GM21390 (cell line): Measurements from ENCODE around the gene BBS10.
"Not testable (repeated sequence)": the region's sequence is repeated elsewhere in the genome, so short reads cannot be mapped to it uniquely, and the experiment has no call there.

Experiments
- ATAC-seq: cut with Tn5 transposase; IDR thresholded peaks from one replicate; pipeline ENCODE4 v1.9.1; 2021; ENCODE audit not compliant: unreplicated experiment

BBS10 gene

DNA sequence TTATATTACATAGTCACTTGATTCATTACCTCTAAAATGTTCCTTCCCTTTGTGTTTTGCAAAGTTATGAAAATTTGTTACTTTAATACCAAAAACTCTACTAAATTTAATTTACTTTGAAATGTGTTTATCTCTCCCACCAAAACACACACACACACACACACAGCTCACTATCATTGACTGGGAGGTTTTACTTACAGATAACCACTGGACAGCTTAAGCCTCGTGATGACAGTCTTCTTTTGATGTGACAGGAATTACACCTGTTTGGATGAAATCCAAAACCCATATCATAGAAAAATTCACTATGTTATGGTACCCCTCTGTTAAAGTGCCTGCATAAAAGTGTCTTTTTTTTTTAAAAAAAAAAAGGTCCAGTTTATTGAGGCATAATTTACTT lies 15.6 kb downstream of the BBS10 start:
- no peak for ATAC-seq

DNA sequence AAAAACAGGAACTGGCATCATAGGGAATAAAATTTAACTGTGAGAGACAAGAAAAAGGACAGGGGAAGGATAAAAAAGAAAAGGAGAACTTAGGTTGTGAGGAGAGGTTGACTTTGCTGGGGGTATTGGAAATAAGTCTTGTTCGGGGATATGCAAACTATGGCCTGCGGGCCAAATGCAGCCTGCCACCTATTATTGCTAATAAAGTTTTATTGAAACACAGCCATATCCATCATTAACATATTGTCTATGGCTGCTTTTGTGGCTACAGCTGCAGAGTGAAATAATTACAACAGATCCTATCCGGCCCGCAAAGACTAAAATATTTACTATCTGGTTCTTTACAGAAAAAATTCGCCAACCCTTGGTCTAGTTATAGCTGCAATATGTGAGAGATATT lies 18.6 kb downstream of the BBS10 start:
- no peak for ATAC-seq

DNA sequence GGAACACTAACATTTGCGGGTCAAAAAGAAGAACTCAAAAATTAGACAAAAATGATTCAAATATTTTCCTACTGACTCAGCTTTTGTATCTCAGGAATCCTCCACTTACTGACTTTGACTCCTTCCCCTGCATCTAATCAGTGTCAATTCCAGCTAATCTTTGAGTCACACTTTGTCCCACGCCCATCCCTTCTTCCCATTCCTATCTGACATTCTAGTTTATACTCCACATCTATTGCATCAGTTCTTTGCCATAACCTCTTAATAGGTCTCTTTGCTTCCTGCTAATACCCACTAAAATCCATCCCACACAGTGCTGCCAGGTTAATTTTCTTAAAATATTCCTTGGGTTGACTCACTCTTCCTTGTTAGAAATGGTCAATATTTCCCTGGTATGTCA lies 19.1 kb downstream of the BBS10 start:
- no peak for ATAC-seq

DNA sequence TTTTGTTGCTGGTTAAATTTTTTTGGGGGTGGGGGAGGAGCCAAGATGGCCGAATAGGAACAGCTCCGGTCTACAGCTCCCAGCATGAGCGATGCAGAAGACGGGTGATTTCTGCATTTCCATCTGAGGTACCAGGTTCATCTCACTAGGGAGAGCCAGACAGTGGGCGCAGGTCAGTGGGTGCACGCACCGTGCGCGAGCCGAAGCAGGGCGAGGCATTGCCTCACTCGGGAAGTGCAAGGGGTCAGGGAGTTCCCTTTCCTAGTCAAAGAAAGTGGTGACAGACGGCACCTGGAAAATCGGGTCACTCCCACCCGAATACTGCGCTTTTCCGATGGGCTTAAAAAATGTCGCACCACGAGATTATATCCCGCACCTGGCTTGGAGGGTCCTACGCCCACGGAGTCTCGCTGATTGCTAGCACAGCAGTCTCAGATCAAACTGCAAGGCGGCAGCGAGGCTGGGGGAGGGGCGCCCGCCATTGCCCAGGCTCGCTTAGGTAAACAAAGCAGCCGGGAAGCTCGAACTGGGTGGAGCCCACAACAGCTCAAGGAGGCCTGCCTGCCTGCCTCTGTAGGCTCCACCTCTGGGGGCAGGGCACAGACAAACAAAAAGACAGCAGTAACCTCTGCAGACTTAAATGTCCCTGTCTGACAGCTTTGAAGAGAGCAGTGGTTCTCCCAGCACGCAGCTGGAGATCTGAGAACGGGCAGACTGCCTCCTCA lies 28.5 kb downstream of the BBS10 start:
- ATAC-seq = not testable (repeated sequence)

DNA sequence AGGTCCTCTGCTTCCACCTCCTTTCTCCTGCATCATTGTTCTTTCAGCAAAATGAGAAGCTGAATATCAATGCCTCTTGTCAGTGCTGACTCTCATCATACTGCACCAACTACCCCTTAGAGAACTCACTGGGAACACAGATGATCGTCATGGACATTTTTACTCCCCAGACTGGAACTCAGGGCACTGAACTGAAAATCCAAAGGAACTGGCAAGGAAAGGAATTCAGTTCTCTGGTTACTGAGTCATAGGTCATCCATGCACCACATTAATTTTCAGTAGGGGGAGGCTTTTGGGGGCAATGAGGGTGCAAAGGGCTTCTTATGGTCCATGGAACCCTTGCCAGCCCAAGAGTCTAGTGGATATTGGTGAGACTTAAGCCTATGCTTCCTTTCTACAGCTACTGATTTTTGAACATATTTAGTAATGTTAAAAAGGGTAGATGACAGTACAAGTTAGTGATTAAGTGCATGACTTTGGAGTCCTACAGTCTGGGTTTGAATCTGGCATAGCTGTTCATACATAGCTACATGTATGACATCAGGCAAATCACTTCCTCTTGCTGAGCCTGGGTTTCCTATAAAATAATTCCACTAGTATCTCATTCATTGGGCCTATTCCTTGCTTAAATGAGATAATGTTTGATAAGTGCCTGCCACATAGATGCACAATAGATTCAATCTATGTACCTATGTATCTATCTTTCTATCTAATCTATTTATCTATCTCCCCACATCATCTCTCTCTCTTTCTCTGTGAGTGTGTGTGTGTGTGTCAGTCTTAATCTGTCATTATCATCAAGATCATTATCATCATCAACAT lies 29.2 kb downstream of the BBS10 start:
- ATAC-seq = no peak

DNA sequence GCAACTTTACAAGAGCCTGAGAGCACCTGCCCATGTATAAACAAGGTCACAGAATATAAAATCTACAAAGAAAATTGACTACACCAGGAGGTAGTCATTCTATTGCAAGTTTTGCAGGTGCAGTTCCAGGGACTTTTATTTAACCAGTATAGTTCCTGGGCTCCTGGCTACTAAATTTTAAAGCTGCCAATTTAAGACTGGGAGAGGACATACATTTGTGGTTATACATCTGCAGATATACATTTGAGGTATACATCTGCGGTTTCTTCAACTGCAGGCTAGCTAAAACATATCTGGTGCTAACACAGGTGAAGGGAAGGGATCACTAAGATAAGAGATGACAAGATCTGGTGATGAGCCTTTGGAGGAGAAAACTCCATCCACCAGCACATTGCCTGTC lies 30.2 kb downstream of the BBS10 start:
- ATAC-seq = no peak

DNA sequence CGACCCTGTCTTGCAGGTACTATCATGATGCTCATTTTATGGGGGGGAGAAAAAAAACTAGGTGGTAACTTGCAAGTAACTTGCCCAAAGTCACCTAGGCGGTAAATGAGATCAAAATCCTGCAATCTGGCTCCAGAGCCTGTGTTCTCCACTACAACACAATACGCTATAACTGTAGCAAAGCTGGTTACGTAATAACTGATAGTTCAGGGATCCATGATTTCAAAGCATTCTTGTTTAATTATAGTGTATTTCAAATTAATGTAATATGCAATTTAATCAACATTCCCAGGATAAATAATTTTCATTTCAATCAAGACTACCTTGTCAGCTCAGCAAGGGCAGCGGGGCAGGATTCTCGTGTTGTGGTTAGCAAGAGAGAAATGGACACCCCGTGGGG lies 31.7 kb downstream of the BBS10 start:
- no peak for ATAC-seq

DNA sequence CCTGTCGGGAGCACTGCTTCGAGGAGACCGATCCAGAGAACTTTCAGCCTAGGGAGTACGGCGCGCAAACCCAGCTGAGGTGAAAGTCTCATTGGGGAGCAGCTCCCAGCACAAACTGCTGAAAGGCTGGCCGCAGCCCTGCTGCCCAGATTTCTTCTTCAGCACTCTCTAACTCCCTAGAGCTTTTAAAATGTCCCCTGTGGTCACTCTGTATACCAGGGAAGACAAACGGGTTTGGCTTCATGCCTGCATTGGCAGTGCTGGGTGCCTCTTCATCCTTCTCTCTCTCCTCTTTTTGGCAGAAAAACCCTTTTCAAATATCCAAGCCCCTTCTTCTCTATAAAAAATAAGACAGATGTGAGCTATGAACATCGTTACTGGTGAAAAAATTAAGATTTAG lies 34.9 kb downstream of the BBS10 start:
- no peak for ATAC-seq

DNA sequence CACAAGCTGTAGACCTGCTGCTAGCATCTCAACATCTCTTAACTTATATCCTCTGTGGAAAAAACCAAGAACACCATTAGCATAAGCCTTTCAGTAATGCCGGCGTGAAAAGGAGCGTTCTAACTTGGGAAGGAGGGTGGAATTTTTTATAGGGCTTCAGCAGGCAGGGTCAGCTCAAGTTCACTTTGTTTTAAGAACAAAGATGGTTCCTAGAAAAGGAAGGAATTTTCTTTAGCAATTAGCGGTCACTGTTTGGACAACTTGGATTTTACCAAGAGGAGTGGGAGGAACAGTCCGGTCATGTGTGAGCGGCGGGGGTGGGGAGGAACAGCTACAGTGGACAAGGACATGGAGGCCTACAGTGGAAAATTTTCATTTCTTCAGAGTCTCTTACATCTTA lies 35.9 kb downstream of the BBS10 start:
- ATAC-seq = no peak

DNA sequence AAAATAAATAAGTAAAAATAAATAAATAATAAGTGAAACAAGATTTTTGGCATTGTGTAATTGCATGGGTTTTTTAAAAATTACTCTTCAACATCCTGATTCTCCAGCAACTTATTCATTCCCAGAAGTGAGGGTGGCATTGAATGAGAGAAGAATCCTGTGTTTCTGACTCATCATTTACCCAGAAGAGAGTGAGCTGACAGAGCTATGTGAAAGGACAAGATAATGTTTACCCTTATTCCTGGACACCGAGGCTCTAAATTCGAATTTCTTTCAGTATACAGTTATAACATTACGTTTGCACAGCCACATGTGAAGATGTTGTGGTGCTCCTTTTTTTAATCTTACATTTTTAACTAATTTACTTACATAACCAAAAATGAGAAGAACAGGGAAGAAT lies 36.4 kb downstream of the BBS10 start:
- ATAC-seq = no peak

DNA sequence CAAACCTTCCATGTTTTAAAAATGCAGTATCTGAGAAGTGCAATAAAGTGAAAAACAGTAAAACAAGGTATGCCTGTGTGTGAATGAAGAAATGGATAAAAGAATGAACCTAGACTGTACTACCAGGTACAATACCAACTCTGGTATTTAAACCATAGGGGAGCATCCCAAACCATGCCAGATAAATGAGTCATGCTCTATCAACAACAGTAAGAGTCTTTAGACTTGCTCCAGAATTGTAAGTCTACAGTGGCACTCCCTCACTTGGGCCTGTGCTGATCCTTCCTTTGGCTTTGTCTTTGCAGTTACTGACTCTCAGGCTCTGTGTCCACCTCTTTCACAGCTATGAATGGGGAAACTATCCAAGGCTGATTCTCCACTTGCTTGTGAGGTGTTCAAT lies 38.1 kb downstream of the BBS10 start:
- ATAC-seq = no peak

DNA sequence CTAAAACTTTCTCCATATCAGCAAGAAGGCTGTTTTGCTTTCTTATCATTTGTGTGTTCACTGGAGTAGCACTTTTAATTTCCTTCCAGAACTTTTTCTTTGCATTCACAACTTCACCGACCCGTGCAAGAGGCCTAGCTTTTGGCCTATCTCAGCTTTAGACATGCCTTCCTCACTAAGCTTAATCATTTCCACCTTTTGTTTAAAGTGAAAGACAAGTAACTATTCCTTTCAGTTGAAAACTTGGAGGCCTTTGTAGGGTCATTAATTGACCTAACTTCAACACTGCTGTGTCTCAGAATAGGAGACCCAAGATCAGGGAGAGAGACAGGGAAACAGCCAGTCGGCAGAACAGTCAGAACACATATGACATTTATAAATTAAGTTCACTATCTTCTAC lies 39.3 kb downstream of the BBS10 start:
- ATAC-seq = no peak

DNA sequence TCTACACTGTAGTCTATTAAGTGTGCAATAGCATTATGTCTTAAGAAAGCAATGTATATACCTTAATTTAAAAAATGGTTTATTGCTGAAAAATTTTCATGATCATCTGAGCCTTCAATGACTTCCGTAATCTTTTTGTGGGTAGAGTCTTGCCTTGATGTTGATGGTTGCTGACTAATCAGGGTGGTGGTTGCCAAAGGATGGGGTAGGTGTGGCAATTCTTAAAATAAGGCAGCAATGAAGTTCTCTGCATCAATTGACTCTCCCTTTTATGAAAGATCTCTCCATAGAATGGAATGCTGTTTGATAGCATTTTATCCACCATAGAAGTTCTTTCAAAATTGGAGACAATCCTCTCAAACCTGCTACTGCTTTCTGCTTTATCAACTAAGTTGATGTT lies 41.1 kb downstream of the BBS10 start:
- no peak for ATAC-seq

DNA sequence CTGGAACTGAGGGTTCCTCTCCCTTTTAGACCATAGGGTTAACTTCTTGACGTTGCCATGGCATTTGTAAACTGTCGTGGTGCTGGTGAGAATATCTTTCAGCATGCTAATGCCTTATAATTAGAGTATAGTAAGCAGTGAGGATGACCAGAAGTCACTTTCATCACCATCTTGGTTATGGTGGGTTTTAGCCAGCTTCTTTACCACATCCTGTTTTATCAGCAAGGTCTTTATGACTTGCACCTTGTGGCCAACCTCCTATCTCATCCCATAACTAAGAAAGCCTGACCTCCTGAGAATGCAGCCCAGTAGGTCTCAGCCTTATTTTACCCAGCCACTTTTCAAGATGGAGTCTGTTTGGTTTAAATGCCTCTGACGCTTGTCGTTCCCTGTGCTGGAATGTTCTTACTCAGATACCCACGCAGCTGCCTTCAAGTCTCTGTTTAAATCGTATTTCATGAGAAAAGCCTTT lies 44.2 kb downstream of the BBS10 start:
- no peak for ATAC-seq

DNA sequence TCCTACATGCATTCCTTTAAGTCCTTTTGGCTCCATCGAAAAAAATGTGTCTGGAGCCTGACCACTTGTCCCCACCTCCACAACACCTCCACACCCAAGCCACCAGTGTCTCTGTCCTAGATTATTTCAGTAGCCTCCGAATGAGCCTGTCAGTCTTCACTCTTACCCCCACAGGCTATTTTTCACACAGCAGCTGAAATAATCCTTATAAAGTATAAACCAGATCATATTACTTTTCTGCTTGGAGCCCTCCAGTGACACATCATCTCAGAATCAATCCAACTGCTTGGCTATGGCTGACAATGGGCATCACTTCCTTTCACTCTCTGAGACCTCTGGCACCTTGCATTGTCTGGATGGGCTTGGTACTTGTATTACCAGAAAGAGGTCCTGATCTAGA lies 44.9 kb downstream of the BBS10 start:
- ATAC-seq = no peak

DNA sequence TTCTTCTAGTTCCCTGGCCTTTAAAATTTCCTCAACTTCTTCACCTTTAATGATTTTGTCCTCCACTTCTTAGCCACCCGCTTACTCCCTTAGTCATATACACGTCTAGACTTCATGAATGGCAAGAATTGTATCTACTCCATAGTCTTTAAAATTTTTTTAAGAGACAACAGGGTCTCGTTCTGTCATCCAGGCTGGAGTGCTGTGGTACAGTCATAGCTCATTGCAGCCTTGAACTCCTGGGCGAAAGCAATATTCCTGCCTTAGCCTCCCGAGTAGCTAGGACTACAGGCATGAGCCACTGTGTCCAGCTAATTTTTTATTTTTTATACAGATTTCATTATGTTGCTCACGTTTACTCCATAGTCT lies 47.9 kb downstream of the BBS10 start:
- ATAC-seq = no peak

DNA sequence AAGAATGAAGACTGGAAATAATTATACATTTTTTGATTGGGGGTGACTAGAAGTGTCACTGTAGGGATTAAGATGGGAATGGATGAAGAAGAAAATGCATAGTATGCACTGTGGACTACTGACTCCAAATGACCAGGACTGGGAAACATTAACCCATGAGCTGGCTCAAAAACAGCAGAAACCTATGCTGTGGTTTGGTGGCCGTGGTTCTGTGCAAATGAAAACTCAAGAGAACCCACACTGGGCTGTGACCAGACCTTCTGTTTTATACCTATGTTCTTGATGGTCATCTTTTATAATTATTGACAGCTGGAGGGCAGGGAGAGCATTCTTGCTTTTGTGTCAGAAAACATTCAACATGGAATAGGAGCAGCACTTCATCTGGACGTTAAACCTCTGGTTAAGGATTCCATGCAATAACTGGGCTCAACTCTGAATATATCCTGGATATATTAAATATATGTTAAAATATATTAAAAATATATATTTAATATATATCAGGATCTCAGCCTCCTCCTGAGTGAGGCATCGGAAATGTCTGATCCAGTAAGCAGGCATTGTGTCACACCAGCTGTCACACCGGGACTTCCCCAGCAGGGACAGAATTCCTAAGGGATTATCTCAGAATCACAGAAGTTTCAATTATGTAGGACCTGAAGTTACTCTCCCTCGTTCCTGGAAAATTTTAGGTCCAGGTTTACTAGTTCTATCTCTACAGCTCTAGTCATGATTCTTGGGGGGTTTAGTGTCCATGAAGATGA lies 48.5 kb downstream of the BBS10 start:
- no peak for ATAC-seq
